ENCODE measurements around the gene SH3PXD2B.

The SH3PXD2B gene

GRCh38 chr5:172440486-172440885 is 13.8 kb downstream of the SH3PXD2B start:
- peaks cover 19% of the 10 kb centered on the region for H3K27me3 Mint-ChIP-seq (ENCODE audit: low read depth)
- H3K9me3 Mint-ChIP-seq: no peaks in the 10 kb centered on the region
- H3K36me3 Mint-ChIP-seq (ENCODE audit: low read depth): no peaks in the 10 kb centered on the region
- no peak overlapping the region for H3K4me3 Mint-ChIP-seq
- no peak overlapping the region for H3K27ac Mint-ChIP-seq
- H3K4me1 Mint-ChIP-seq (ENCODE audit: low read depth): peaks cover 7% of the 10 kb centered on the region

DNA sequence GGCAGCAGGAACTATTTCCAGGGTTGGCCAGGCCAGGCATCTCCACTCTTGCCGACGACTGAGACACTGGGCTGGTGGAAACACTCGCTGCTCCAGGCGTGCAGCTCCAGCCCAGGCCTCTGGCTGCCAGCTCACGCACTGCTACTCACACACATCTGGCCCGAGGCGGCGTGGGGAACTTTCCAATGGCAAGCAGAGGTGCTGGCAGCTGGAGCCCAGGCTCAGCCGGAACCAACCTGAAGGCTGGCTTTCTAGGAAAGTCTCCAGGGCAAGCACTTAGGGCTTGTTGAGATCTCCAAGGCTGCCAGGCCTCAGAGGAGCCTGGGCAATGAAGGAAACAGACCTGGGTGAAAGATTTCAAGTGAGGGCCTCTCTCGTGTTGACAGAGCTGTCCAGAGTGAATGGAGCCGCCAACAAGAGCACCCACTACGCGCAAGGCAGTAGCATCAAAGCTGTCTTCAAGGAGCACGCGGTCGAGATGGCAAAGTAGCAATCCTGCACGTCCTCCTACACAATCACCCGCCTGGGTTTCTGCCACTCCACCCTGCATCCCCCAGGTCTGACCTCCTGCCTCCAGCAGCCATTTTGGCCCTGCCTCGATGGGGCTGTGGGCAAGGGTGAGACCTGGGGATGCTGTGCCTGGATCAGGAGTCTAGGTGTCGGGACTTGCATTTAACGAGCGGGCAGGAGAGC is 14.4 kb downstream of the SH3PXD2B start:
- Mint-ChIP-seq H3K36me3 (ENCODE audit: low read depth) (no peaks in the 10 kb centered on the region), H3K27me3 (ENCODE audit: low read depth) (peaks cover 14% of the 10 kb centered on the region), H3K27ac (no peak overlapping the region), H3K4me3 (no peak overlapping the region), H3K9me3 (no peaks in the 10 kb centered on the region), H3K4me1 (ENCODE audit: low read depth) (peaks cover 7% of the 10 kb centered on the region)

DNA sequence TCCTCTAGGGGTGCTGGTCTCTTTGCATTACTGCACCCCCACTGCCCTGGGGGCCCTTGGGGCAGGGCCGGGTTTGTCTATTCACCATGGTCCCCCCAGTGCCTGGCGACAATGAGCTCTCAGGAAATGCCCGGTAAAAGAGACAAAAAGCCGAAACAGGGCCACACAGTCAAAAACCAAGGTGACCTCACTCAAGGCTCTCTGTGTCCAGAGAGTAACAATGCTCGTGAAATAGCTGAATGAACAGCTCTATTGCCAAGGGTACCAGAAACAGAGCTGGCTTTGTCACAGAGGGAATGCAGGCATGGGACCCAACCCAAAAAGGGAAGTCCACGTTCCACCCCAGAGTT is 16.0 kb downstream of the SH3PXD2B start:
- Mint-ChIP-seq H3K27me3 (ENCODE audit: low read depth) (peaks cover 1% of the 10 kb centered on the region), H3K27ac (no peak overlapping the region), H3K4me3 (no peak overlapping the region), H3K9me3 (no peaks in the 10 kb centered on the region), H3K4me1 (ENCODE audit: low read depth) (peaks cover 3% of the 10 kb centered on the region), H3K36me3 (ENCODE audit: low read depth) (no peaks in the 10 kb centered on the region)

GRCh38 chr5:172437445-172438318 is 16.6 kb downstream of the SH3PXD2B start:
- Mint-ChIP-seq H3K4me3 (no peak overlapping the region), H3K4me1 (ENCODE audit: low read depth) (peaks cover 1% of the 10 kb centered on the region), H3K36me3 (ENCODE audit: low read depth) (no peaks in the 10 kb centered on the region), H3K27ac (no peak overlapping the region), H3K27me3 (ENCODE audit: low read depth) (no peaks in the 10 kb centered on the region), H3K9me3 (no peaks in the 10 kb centered on the region)

DNA sequence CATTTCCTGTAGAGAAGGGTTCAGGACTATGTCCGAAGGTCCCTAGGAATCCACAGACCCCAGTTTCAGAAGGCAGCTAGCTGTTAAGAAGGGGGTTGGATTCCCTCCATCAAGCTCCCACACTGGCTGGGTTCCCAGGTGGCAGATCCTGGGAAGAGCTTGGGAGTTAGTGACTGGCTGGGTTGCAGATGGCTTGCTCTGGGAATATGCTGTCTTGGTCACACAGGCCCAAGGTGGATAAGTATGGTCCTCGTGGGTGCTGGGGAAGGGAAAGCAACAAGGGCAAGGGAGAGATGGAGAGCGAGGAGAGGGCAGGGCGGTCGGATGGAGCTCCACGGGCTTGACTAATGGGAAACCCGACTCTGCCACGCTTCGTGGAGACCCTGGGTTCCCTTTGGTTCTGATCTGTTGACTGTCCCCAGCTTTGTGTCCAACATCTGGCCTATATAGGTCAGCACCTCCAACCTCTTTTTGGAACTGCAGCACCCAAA is 17.4 kb downstream of the SH3PXD2B start:
- Mint-ChIP-seq H3K9me3 (no peaks in the 10 kb centered on the region), H3K4me1 (ENCODE audit: low read depth) (peaks cover 1% of the 10 kb centered on the region), H3K4me3 (no peak overlapping the region), H3K27ac (no peak overlapping the region), H3K36me3 (ENCODE audit: low read depth) (no peaks in the 10 kb centered on the region), H3K27me3 (ENCODE audit: low read depth) (no peaks in the 10 kb centered on the region)

GRCh38 chr5:172436078-172436878 is 18.0 kb downstream of the SH3PXD2B start:
- no peaks in the 10 kb centered on the region for H3K27me3 Mint-ChIP-seq (ENCODE audit: low read depth)
- peaks cover 1% of the 10 kb centered on the region for H3K4me1 Mint-ChIP-seq (ENCODE audit: low read depth)
- H3K4me3 Mint-ChIP-seq: no peak overlapping the region
- H3K27ac Mint-ChIP-seq: no peak overlapping the region
- H3K36me3 Mint-ChIP-seq (ENCODE audit: low read depth): no peaks in the 10 kb centered on the region
- no peaks in the 10 kb centered on the region for H3K9me3 Mint-ChIP-seq

- no peaks in the 10 kb centered on the region for H3K27me3 Mint-ChIP-seq (ENCODE audit: low read depth)
- H3K27ac Mint-ChIP-seq: no peak overlapping the region
- no peaks in the 10 kb centered on the region for H3K36me3 Mint-ChIP-seq (ENCODE audit: low read depth)
- no peaks in the 10 kb centered on the region for H3K9me3 Mint-ChIP-seq
- peaks cover 1% of the 10 kb centered on the region for H3K4me1 Mint-ChIP-seq (ENCODE audit: low read depth)
- H3K4me3 Mint-ChIP-seq: no peak overlapping the region
Measured at GRCh38 chr5:172435362-172436077, 18.8 kb downstream of the SH3PXD2B start.

DNA sequence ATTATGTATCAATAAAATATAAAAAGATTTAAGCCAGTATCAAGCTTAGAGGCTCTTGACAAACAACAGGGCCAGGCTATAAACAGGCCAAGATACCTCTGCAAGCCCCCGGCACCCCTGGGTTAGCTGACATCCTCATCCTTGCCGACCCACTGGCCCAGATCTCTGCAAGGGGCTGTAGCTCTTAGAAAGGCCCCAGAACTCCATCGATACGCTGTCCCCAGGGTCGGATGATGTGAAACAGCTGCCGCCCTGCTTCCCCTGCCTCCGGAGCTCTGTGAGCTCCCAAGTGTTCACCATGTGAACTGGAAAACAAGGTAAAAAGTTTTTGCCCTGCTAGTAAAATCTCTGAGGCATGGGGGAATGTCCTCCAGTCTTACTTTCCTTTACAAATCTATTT is 20.1 kb downstream of the SH3PXD2B start:
- Mint-ChIP-seq H3K9me3 (no peaks in the 10 kb centered on the region), H3K36me3 (ENCODE audit: low read depth) (no peaks in the 10 kb centered on the region), H3K4me3 (no peak overlapping the region), H3K27ac (no peak overlapping the region), H3K27me3 (ENCODE audit: low read depth) (no peaks in the 10 kb centered on the region), H3K4me1 (ENCODE audit: low read depth) (peaks cover 1% of the 10 kb centered on the region)

- Mint-ChIP-seq H3K27ac (no peak overlapping the region), H3K9me3 (no peaks in the 10 kb centered on the region), H3K4me1 (ENCODE audit: low read depth) (peaks cover 1% of the 10 kb centered on the region), H3K4me3 (no peak overlapping the region), H3K36me3 (ENCODE audit: low read depth) (no peaks in the 10 kb centered on the region), H3K27me3 (ENCODE audit: low read depth) (no peaks in the 10 kb centered on the region)
Measured at GRCh38 chr5:172433513-172433912, 20.8 kb downstream of the SH3PXD2B start.

DNA sequence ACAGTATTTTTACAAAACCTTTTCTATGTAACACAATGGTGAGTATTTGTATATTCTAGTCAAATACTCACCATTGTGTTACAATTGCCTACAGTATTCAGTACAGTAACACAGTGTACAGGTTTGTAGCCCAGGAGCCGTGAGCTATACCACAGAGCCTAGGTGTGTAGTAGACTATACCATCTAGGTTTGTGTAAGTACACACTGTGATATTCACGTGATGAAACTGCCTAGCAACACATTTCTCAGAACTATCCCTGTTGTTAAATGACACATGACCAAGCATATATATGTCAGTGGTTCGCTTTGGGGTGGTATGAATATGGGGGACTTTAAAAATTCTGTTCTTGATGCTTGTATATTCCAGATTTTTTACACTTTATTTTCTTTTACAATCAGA is 21.3 kb downstream of the SH3PXD2B start:
- no peaks in the 10 kb centered on the region for H3K9me3 Mint-ChIP-seq
- H3K27ac Mint-ChIP-seq: no peak overlapping the region
- peaks cover 1% of the 10 kb centered on the region for H3K4me1 Mint-ChIP-seq (ENCODE audit: low read depth)
- H3K4me3 Mint-ChIP-seq: no peak overlapping the region
- H3K27me3 Mint-ChIP-seq (ENCODE audit: low read depth): no peaks in the 10 kb centered on the region
- no peaks in the 10 kb centered on the region for H3K36me3 Mint-ChIP-seq (ENCODE audit: low read depth)

DNA sequence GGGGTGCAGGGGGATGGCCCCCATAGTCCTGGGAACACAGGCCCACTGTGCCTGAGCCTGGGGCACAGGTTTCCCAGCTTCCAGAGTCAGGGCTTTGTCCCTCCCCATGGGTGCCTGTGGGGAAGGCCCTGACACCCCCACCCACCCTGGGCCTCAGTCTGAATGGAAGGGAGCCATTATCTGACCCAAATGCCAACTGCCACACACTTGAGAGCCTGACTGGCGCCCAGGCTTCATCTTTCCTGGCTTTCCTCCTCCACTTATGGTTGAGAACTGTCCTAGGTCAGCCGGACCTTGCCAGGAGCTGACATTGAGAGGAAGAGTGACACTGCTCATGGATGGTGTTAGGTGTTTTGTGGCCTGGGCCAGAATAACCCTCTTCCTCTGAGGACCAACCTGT is 24.0 kb downstream of the SH3PXD2B start:
- Mint-ChIP-seq H3K27me3 (ENCODE audit: low read depth) (peaks cover 1% of the 10 kb centered on the region), H3K27ac (no peak overlapping the region), H3K36me3 (ENCODE audit: low read depth) (no peaks in the 10 kb centered on the region), H3K9me3 (no peaks in the 10 kb centered on the region), H3K4me3 (no peak overlapping the region), H3K4me1 (ENCODE audit: low read depth) (no peaks in the 10 kb centered on the region)

- Mint-ChIP-seq H3K36me3 (ENCODE audit: low read depth) (no peaks in the 10 kb centered on the region), H3K4me1 (ENCODE audit: low read depth) (no peaks in the 10 kb centered on the region), H3K27me3 (ENCODE audit: low read depth) (peaks cover 4% of the 10 kb centered on the region), H3K9me3 (no peaks in the 10 kb centered on the region), H3K27ac (no peak overlapping the region), H3K4me3 (no peak overlapping the region)
Measured at GRCh38 chr5:172429201-172429940, 25.0 kb downstream of the SH3PXD2B start.

DNA sequence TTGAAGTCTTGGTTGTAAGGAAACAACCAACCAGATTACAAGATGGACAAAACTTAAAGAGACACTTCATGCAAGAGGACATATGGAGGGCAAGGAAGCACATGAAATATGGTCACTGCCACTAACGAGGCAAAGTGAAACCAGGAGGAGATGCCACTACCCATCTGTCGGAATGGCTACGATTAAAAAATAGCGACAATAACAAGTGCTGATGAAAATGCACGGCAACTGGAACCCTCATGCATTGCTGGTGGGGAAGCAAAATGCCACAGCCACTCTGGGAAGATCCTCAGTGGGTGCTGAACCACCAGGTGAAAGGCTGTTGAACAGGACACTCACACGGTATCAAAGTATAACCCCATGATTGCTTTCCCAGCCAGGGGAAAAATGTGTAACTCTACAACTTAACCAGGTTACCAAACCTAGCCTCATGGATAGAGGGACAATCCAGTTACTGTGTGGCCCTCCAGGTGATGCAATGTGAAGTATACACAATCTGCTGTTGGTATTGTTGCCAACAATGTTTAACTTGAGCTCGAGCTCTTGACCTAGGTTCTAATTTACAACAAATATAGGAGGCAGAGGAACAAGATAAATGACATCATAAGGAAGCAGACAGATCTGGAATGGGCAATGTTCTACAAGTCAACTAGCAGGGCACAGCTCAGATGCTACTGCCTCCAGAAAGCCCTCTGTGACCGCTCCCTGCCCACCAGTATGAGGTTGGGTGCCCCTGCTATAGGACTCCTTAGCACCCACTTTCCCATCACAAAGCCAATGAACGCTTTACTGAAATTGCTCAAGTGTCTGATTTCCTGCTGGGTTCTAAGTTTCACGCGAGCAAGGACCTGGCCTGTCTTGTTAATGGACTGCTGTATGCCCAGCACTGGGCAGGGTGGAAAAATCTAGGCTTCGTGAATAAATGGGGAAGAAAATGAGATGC is 25.8 kb downstream of the SH3PXD2B start:
- H3K4me3 Mint-ChIP-seq: no peak overlapping the region

More for the DNA sequence above, 25.8 kb downstream of the SH3PXD2B start:
- H3K27me3 Mint-ChIP-seq (ENCODE audit: low read depth): peaks cover 4% of the 10 kb centered on the region
- no peak overlapping the region for H3K27ac Mint-ChIP-seq
- no peaks in the 10 kb centered on the region for H3K4me1 Mint-ChIP-seq (ENCODE audit: low read depth)
- no peaks in the 10 kb centered on the region for H3K9me3 Mint-ChIP-seq
- H3K36me3 Mint-ChIP-seq (ENCODE audit: low read depth): no peaks in the 10 kb centered on the region

Data from T-helper 1 cell treated with Interleukin-12 subunit alpha and Interleukin-12 subunit beta and Interleukin-4 antibody, amounts not matched to agents 30 μg/mL and 1 μg/mL, for 36 hours (primary cell).